HFFc6 (cell line): ENCODE measurements around the gene FNTB. TPM values are rescaled to one million over a fixed set of nuclear protein-coding genes. Genes with fewer than 3 reads are reported as not detected.
A peak's percentile ranks its signal among the peaks of the same experiment; 100 is the strongest.

Experiments
- DNase-seq: peaks from one replicate; pipeline ENCODE4 v3.0.0-alpha.2; 2018
- H3K27ac Mint-ChIP-seq: 2 replicates; pipeline ENCODE4 v1.8.0; 2020; ENCODE audit warnings: mild to moderate bottlenecking, mixed read lengths
- H3K27me3 Mint-ChIP-seq: 2 replicates; pipeline ENCODE4 v1.8.0; 2021; ENCODE audit warnings: mild to moderate bottlenecking, moderate library complexity, mixed read lengths; ENCODE audit not compliant: insufficient read depth
- H3K36me3 Mint-ChIP-seq: 2 replicates; pipeline ENCODE4 v1.8.0; 2021; ENCODE audit warnings: low read depth, mixed read lengths
- H3K4me1 Mint-ChIP-seq: 2 replicates; pipeline ENCODE4 v1.8.0; 2020; ENCODE audit warnings: low read depth, mixed read lengths
- H3K4me3 Mint-ChIP-seq: 2 replicates; pipeline ENCODE4 v1.8.0; 2020; ENCODE audit warnings: mild to moderate bottlenecking, moderate library complexity, mixed read lengths
- H3K9me3 Mint-ChIP-seq: 2 replicates; pipeline ENCODE4 v1.8.0; 2020; ENCODE audit warnings: mild to moderate bottlenecking, mixed read lengths
- total RNA-seq, 6 experiments: library from RNA; stranded (reverse); fragmentation: NEBNext Ultra II Directional; extraction: Animal tissue kit (Norgen Biotek cat#: 25700); gene quantifications; 2 replicates in 1 of 6; 3 replicates in 5 of 6; pipeline ENCODE4 v1.2.3, GENCODE V29; 2021
- TF ChIP-seq, protein P1 (sequence below): fragments of 200-600 bp; sonication (generic); IDR thresholded peaks from 2 replicates; pipeline ENCODE4 v1.5.0; 2021; ENCODE audit warnings: antibody characterized with exemption, mild to moderate bottlenecking

FNTB gene
- total RNA-seq, 6 experiments from 2014 or later: 14.1 to 22.7 (median 18.0) TPM

DNA sequence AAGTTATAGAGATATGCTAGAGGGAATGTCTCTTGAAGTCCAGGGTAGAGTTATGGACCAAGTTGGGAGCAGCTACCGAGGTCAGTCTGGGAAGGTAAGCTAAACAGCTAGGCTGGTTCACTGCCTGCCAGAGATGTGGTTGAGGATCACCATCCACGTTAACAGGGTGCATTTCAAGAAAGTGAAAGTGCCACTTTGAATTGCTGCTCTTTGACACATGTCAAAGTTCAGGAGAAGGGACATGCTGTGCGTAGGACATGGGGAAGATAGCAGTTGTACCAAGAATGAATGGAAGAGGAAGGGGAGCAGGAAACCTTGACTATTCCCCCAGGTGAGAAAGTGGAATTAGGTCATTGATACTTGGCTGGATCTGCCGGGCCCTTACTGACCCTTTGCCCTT, 66.1 kb downstream of the FNTB start:
- Mint-ChIP-seq H3K36me3 (peaks cover 4% of the 10 kb centered on the region), H3K27me3 (peaks cover 2% of the 10 kb centered on the region; the same call in 1 of the 2 replicates), H3K27ac (no peak overlapping the region), H3K9me3 (no peaks in the 10 kb centered on the region), H3K4me3 (no peak overlapping the region), H3K4me1 (peaks cover 6% of the 10 kb centered on the region)
- no peak for DNase-seq
- TF ChIP-seq, protein P1, sequence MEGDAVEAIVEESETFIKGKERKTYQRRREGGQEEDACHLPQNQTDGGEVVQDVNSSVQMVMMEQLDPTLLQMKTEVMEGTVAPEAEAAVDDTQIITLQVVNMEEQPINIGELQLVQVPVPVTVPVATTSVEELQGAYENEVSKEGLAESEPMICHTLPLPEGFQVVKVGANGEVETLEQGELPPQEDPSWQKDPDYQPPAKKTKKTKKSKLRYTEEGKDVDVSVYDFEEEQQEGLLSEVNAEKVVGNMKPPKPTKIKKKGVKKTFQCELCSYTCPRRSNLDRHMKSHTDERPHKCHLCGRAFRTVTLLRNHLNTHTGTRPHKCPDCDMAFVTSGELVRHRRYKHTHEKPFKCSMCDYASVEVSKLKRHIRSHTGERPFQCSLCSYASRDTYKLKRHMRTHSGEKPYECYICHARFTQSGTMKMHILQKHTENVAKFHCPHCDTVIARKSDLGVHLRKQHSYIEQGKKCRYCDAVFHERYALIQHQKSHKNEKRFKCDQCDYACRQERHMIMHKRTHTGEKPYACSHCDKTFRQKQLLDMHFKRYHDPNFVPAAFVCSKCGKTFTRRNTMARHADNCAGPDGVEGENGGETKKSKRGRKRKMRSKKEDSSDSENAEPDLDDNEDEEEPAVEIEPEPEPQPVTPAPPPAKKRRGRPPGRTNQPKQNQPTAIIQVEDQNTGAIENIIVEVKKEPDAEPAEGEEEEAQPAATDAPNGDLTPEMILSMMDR: no peak

DNA sequence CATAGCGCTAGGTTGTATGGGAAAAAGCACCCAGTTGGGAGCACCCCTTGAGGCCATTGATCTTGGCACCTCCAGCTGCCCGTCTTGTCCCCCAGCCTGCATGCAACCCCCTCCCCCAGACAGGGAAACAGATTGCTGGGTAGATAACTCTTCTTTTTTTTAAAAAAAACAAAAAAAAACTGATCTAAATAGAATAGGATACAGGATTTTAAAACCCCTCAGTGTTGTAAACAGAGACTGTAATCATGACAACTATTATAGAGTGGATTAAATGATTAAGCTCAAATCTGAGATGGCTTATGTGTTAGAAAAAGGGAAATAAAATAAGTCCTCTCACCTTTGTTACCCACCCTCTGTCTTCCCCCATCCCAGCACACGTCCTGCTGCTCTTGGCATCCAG, 66.8 kb downstream of the FNTB start:
- Mint-ChIP-seq H3K9me3 (no peaks in the 10 kb centered on the region), H3K4me3 (no peak overlapping the region), H3K36me3 (0 out of 2 replicates have a peak, but pooled peaks cover 3% of the 10 kb centered on the region), H3K27ac (no peak overlapping the region), H3K27me3 (peaks cover 2% of the 10 kb centered on the region; the same call in 1 of the 2 replicates), H3K4me1 (no peaks in the 10 kb centered on the region)
- DNase-seq: no peak
- TF ChIP-seq, protein P1: no peak

DNA sequence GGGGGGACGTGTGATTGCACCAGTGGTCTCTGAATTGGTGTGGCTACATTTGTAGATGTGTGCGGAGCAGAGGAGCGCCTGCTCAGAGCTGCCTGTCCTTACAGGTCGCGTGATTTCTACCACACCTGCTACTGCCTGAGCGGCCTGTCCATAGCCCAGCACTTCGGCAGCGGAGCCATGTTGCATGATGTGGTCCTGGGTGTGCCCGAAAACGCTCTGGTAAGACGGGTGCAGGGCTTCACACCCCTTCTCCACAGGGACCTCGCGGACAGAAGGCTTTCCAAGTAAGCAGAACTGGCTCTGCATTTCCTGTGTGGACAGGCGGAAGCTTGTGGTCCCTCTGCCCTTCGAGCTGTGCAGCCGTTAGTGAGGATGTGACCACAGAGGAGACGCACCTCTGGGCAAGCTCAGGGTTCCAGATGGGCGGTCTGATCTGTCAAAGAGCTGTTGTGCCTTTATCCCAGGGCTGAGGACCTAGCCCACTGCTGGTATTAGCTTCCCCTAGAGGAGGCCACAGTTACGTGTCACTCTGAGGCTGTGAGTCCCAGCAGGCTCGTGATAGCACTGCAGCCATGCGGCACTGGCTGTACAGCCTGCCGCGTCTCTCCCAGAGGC, 67.9 kb downstream of the FNTB start:
- H3K36me3 Mint-ChIP-seq: 0 out of 2 replicates have a peak, but pooled peaks cover 3% of the 10 kb centered on the region
- H3K27me3 Mint-ChIP-seq: peaks cover 2% of the 10 kb centered on the region; the same call in 1 of the 2 replicates
- no peak overlapping the region for H3K27ac Mint-ChIP-seq
- no peaks in the 10 kb centered on the region for H3K9me3 Mint-ChIP-seq
- TF ChIP-seq, protein P1: no peak
- no peak overlapping the region for H3K4me3 Mint-ChIP-seq
- no peaks in the 10 kb centered on the region for H3K4me1 Mint-ChIP-seq
- DNase-seq: no peak

DNA sequence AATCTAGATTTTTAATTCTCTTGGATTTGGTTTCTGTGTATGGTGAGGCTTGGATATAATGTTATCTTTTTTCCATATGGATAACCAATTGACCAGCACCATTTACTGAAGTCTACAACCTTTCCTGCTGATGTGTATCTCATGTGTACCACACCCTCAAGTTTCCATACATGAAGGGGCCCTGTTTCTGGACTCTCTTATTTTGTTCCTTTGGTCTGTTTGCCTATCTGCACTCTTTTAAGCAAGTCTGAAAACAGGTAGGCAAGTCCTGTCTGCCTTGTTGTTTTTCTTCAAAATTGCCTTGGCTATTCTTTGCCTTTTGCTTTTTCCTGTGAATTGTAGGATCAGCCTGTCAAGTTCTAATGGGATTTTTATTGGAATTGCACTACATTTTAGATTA, 71.0 kb downstream of the FNTB start:
- peaks cover 14% of the 10 kb centered on the region for H3K36me3 Mint-ChIP-seq
- H3K4me1 Mint-ChIP-seq: peaks cover 9% of the 10 kb centered on the region
- no peak overlapping the region for H3K4me3 Mint-ChIP-seq
- H3K27ac Mint-ChIP-seq: no peak overlapping the region
- no peaks in the 10 kb centered on the region for H3K9me3 Mint-ChIP-seq
- TF ChIP-seq, protein P1: no peak
- DNase-seq: no peak
- peaks cover 8% of the 10 kb centered on the region; the same call in 1 of the 2 replicates for H3K27me3 Mint-ChIP-seq

DNA sequence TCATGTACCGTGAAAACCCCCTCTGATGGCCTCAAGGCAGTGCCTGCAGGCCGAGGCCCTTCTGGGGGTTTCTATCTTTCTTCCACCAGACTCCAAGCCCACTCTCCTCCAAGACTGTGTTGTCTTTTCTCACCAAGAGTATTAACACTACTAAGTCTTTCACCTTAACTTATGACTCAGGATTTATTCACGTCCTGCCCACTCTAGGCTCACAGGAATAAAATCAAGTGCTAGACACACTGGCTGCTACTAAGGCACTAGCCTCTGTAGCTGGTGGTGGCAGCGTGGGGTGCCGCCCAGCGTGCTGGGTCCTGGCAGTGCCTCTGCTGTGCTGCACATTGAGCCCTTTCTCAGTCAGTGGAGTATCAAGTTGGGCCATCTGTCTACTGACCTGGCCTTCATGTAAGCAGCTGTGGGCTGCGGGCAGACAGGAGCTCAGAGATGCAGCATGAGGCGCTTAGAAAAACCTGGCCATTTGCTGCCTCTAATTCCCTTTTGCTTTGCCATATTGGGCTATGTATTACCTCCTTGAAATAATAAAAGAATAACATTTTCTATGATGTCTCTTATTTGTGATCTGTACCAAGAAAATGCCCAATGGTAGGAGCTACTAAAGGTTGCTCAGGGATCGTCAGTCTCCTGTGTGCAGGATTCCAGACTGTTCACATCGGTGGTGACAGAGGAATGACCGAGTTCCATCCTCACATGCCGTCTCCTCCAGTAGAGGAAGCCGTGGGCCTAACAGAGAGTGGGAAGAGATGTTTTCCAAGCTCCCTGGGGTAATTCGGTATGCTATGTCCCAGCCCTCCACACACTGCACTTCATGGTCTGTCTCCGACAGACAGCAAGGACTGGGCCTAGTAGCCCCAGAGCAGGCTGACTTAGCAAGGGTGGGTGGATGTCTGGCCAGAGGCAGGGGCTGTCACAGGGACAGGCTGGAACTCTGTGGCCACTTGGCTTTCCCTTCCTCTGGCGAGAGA, 75.7 kb downstream of the FNTB start:
- Mint-ChIP-seq H3K4me3 (no peak overlapping the region), H3K27me3 (peaks cover 7% of the 10 kb centered on the region), H3K4me1 (peaks cover 9% of the 10 kb centered on the region), H3K36me3 (peaks cover 27% of the 10 kb centered on the region), H3K9me3 (no peaks in the 10 kb centered on the region), H3K27ac (peak overlapping the region; percentile 37; the same call in 1 of the 2 replicates)
- TF ChIP-seq, protein P1: no peak
- no peak for DNase-seq
